Measurements from ENCODE around the gene KLHL29. TPM values are rescaled to one million over a fixed set of nuclear protein-coding genes. Genes with fewer than 3 reads are reported as not detected.

Gene KLHL29
- polyA plus RNA-seq, 3 donors = 1.4 to 10.2 (median 4.6) TPM

- WGBS, 3 donors = 83 to 94% (median 87%) methylated on average over 25 of the region's 25 CpGs
- no peak overlapping the region for H3K27ac ChIP-seq (ENCODE audit: low read depth, low read length)
Measured at GRCh38 chr2:23526835-23527790, 142.1 kb downstream of the KLHL29 start.

- no peak overlapping the region for H3K27ac ChIP-seq (ENCODE audit: low read depth, low read length)
- 90 to 93% (median 90%) methylated on average over 12 of the region's 12 CpGs for WGBS, 3 donors
Measured at GRCh38 chr2:23528171-23528570, 143.2 kb downstream of the KLHL29 start.

GRCh38 chr2:23528690-23529089 lies 143.7 kb downstream of the KLHL29 start:
- H3K27ac ChIP-seq (ENCODE audit: low read depth, low read length) = no peak overlapping the region
- 81 to 96% (median 96%) methylated on average over 11 of the region's 11 CpGs for WGBS, 3 donors

GRCh38 chr2:23529659-23530058 lies 144.7 kb downstream of the KLHL29 start:
- WGBS, 3 donors = 93 to 98% (median 95%) methylated on average over 11 of the region's 11 CpGs
- no peak overlapping the region for H3K27ac ChIP-seq (ENCODE audit: low read depth, low read length)

- 76 to 89% (median 85%) methylated on average over 12 of the region's 12 CpGs for WGBS, 3 donors
- no peak overlapping the region for H3K27ac ChIP-seq (ENCODE audit: low read depth, low read length)
Measured at GRCh38 chr2:23530206-23530908, 145.4 kb downstream of the KLHL29 start.

GRCh38 chr2:23530909-23531276 lies 145.9 kb downstream of the KLHL29 start:
- H3K27ac ChIP-seq (ENCODE audit: low read depth, low read length) = no peak overlapping the region
- WGBS, 3 donors = 65 to 92% (median 77%) methylated on average over 5 of the region's 5 CpGs

DNA sequence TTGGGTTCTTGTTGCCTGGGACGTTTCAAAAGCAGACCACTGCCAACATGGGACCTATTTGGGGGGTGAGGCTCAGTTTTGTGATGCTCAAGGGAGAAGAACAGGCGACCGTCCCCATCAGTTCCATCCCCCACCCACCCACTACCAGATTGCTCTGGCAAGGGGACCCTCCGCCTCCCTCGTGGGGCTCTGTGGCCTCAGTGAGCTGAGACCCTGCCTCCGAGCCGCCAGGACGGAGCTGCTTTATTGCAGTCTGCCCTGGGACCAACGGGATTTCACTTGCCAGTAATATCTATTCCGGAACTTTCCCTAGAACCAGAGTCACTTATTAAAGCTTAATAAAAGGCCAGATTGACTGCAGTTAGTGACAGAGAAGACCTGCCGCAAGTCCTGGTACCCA lies 146.3 kb downstream of the KLHL29 start:
- WGBS, 3 donors = 88 to 96% (median 96%) methylated on average over 11 of the region's 11 CpGs
- H3K27ac ChIP-seq (ENCODE audit: low read depth, low read length) = no peak overlapping the region

DNA sequence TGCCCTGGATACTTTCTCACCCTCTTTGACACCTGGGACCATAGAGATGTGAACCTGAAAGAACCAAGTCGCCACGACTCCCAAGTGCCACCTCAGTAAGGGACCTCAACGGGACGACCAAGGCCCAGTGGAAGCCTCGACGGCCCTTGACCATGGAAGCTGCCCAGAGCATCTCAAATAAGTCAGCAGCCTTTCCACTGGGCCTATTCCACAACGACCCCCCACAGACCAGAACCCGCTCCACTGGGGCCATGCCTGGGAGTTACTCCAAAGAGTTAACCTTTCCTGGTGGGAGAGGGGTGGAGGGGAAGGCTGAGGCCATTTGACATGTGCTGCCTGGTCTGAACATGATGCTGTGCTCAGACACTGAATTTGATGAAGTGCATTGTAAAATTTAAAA lies 146.9 kb downstream of the KLHL29 start:
- no peak overlapping the region for H3K27ac ChIP-seq (ENCODE audit: low read depth, low read length)
- 79 to 86% (median 82%) methylated on average over 8 of the region's 8 CpGs for WGBS, 3 donors

DNA sequence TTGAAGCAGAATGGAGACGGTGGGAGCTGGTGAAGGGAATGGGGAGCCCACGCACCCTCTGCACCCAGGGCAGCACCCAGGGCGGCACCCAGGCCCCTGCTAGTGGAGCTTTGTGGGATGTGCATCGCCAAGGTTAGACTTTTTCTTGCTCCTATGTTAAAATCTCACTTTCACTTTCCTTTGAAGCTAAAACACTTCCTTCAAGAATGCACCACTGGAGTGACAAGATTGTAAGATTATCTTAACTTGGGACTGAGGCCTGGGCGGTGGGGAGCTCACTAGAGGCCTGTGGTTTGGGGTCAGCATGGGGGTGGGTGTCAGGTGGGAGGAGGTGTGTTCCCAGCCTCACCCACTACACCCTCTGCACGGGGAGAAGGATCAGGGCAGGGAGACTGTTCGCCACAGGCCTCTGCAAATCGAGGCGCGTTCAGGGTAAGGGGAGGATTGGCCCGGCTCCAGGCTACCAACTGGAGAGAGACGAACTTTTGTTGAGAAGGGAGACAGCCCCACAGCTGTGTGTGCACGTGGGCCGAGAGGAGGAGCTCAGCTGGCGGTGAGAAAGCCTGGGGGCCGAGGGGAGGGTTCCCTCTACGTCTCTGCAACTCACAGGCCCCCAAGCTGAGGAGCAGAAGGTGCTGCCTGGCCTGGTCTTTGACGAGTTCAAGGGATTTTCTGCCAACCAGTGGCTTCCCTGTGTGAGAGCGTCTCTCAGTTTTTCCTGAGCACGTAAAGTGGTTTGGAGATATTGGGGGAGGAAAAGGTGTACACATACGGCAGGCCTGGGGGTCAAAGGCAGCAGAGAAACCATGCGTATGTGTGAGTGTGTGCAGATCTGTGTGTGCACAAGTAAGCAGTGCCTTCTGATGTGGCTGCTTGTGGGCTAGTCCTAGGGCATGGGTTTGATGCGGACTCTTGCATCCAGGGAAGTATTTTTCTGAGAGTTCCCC lies 147.7 kb downstream of the KLHL29 start:
- no peak overlapping the region for H3K27ac ChIP-seq (ENCODE audit: low read depth, low read length)
- 69 to 79% (median 79%) methylated on average over 23 of the region's 23 CpGs for WGBS, 3 donors

GRCh38 chr2:23533338-23533695 lies 148.3 kb downstream of the KLHL29 start:
- H3K27ac ChIP-seq (ENCODE audit: low read depth, low read length) = no peak overlapping the region

GRCh38 chr2:23534771-23535170 lies 149.8 kb downstream of the KLHL29 start:
- no peak overlapping the region for H3K27ac ChIP-seq (ENCODE audit: low read depth, low read length)
- 73 to 89% (median 83%) methylated on average over 2 of the region's 2 CpGs for WGBS, 3 donors

More at GRCh38 chr2:23533338-23533695, 148.3 kb downstream of the KLHL29 start:
- 69 to 93% (median 89%) methylated on average over 9 of the region's 9 CpGs for WGBS, 3 donors

GRCh38 chr2:23536326-23536725 lies 151.3 kb downstream of the KLHL29 start:
- H3K27ac ChIP-seq (ENCODE audit: low read depth, low read length) = no peak overlapping the region

DNA sequence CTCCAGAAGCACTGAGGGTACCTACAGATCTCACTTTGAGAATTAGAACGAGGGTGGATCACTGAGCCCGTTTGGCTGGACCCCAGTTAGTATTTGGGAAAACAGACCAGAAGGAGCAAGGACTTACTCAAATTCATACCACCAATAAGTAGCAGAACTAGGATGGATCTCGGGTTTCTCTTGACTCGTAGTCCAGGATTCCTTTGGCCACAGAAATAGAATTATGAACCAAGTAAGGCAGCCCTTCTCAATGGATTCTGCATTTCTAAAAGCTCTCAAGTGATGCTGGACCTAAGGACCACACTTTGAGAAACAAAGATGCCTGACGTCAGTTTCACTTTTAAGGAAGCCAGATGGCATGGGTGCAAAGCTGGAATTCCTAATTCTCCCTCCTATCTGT lies 153.0 kb downstream of the KLHL29 start:
- WGBS, 3 donors = 77 to 90% (median 85%) methylated on average over 5 of the region's 5 CpGs

More at GRCh38 chr2:23536326-23536725, 151.3 kb downstream of the KLHL29 start:
- WGBS, 3 donors = 81 to 91% (median 83%) methylated on average over 13 of the region's 13 CpGs

DNA sequence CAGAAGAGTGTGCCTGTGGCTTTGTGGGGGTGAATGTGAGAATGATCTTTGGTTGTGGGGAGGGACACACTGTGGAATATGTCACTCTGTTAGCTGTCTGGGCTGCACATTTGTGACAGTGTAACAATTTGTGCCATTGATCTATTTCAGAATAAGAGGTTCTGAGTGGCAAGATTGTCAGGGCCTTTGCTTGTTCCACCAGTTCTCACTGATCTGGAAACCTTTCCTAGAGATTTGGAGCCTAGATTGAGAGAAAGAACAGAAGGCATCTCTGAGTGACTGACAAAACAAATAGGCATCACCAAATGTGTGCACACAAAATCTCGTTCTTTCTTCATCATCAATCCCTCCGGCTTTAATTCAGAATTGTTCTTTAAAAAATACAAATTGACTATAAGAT lies 153.6 kb downstream of the KLHL29 start:
- WGBS, 3 donors = 78 to 91% (median 89%) methylated on average over 2 of the region's 2 CpGs
- no peak overlapping the region for H3K27ac ChIP-seq (ENCODE audit: low read depth, low read length)

More for the DNA sequence above, 153.0 kb downstream of the KLHL29 start:
- H3K27ac ChIP-seq (ENCODE audit: low read depth, low read length) = no peak overlapping the region

DNA sequence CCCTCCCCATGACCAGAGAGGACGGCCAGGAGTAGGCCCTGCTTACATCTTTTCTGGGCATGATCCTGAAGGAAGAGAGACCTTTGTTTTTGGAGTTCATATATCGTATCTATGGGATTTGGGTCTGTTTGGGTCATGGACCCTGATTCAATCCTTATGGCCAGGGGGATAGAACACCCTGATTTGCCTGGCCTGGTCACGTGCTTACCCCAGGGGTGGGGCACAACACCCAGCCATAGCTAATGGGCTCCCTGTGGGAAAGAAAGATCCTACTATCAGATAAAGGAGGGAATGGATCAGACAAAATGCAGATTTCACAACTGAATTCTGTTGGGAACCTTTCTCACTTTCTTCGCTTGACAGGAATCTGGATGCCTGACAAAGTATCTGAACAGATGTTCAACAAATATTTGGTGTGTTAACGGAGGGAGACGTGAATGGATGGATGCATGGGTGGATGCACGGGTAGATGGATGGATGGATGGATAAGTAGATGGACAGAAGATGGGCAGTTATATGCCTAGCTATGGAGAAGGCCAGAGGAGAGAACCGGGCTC lies 155.9 kb downstream of the KLHL29 start:
- H3K27ac ChIP-seq (ENCODE audit: low read depth, low read length) = no peak overlapping the region
- 80 to 93% (median 90%) methylated on average over 8 of the region's 8 CpGs for WGBS, 3 donors

- no peak overlapping the region for H3K27ac ChIP-seq (ENCODE audit: low read depth, low read length)
- 57 to 70% (median 61%) methylated on average over 7 of the region's 7 CpGs for WGBS, 3 donors
Measured at GRCh38 chr2:23541503-23542229, 156.7 kb downstream of the KLHL29 start.

GRCh38 chr2:23542230-23542789 lies 157.3 kb downstream of the KLHL29 start:
- H3K27ac ChIP-seq (ENCODE audit: low read depth, low read length) = no peak overlapping the region
- WGBS, 3 donors = 65 to 75% (median 74%) methylated on average over 6 of the region's 6 CpGs
